ENCODE results near the gene MRPS23. TPM values are rescaled to one million over a fixed set of nuclear protein-coding genes. Genes with fewer than 3 reads are reported as not detected.

MRPS23 gene
- total and polyA plus RNA-seq, 2 of the 13 experiments (the other 11 are each of a cell fraction or from before 2014, with no cell fraction given): 63.2 to 181 TPM

DNA sequence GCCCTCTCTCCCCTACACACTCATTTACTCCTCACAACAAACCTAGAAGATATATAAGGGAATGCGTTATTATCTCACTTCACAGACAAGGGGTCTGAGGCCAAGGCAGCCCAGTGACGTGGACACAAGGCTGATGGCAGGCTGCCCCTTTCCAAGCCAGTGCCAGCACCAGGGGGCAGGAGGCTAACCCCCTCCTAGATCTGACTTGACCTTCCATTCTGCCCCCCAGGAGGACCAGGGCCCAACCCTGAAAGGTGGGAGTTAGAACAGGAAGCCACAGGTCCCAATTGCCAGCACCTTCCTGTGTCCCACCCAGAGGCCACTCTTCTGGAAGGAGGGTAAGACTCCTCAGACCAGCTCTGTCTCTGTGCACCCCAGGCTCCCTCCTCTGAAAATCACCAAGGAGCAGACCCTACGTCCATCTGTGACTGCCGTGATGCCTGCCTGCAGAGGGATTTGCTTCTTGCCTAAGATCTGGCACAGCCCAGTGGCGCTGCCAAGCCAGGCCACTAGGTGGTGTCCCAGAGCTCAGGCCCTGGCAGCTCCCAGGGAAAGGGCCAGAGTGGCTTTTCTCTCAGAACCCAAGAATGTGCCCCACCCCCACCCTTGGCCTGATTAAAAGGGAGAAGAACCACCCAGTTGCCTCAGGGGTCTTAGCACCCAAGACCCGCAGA lies 42.4 kb upstream of the MRPS23 start (continued):
- TF ChIP-seq, protein P1, sequence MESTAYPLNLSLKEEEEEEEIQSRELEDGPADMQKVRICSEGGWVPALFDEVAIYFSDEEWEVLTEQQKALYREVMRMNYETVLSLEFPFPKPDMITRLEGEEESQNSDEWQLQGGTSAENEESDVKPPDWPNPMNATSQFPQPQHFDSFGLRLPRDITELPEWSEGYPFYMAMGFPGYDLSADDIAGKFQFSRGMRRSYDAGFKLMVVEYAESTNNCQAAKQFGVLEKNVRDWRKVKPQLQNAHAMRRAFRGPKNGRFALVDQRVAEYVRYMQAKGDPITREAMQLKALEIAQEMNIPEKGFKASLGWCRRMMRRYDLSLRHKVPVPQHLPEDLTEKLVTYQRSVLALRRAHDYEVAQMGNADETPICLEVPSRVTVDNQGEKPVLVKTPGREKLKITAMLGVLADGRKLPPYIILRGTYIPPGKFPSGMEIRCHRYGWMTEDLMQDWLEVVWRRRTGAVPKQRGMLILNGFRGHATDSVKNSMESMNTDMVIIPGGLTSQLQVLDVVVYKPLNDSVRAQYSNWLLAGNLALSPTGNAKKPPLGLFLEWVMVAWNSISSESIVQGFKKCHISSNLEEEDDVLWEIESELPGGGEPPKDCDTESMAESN (CRISPR knock-in tag; conservative IDR thresholded peaks at IDR 0.05): peak; percentile 99
- no peak for TF ChIP-seq HMG20A (CRISPR knock-in tag; IDR thresholded peaks at IDR 0.05; ENCODE audit: borderline replicate concordance)
- peak; percentile 45; the same call in 1 of the 2 replicates for TF ChIP-seq ZKSCAN1 (IDR thresholded peaks at IDR 0.05; ENCODE audit: low read length)
- TF ChIP-seq, protein P2, sequence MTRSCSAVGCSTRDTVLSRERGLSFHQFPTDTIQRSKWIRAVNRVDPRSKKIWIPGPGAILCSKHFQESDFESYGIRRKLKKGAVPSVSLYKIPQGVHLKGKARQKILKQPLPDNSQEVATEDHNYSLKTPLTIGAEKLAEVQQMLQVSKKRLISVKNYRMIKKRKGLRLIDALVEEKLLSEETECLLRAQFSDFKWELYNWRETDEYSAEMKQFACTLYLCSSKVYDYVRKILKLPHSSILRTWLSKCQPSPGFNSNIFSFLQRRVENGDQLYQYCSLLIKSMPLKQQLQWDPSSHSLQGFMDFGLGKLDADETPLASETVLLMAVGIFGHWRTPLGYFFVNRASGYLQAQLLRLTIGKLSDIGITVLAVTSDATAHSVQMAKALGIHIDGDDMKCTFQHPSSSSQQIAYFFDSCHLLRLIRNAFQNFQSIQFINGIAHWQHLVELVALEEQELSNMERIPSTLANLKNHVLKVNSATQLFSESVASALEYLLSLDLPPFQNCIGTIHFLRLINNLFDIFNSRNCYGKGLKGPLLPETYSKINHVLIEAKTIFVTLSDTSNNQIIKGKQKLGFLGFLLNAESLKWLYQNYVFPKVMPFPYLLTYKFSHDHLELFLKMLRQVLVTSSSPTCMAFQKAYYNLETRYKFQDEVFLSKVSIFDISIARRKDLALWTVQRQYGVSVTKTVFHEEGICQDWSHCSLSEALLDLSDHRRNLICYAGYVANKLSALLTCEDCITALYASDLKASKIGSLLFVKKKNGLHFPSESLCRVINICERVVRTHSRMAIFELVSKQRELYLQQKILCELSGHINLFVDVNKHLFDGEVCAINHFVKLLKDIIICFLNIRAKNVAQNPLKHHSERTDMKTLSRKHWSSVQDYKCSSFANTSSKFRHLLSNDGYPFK (CRISPR knock-in tag; IDR thresholded peaks at IDR 0.05; ENCODE audit: borderline replicate concordance): peak; percentile 83; the same call in 1 of the 2 replicates
- no peak for TF ChIP-seq ZNF564 (CRISPR knock-in tag; IDR thresholded peaks at IDR 0.05)
- peak; percentile 55; the same call in 1 of the 2 replicates for TF ChIP-seq FOXA3 (CRISPR knock-in tag; IDR thresholded peaks at IDR 0.05)
- TF ChIP-seq, protein P3, sequence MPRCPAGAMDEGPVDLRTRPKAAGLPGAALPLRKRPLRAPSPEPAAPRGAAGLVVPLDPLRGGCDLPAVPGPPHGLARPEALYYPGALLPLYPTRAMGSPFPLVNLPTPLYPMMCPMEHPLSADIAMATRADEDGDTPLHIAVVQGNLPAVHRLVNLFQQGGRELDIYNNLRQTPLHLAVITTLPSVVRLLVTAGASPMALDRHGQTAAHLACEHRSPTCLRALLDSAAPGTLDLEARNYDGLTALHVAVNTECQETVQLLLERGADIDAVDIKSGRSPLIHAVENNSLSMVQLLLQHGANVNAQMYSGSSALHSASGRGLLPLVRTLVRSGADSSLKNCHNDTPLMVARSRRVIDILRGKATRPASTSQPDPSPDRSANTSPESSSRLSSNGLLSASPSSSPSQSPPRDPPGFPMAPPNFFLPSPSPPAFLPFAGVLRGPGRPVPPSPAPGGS (CRISPR knock-in tag; IDR thresholded peaks at IDR 0.05): peak; percentile 87
- TF ChIP-seq, protein P4, sequence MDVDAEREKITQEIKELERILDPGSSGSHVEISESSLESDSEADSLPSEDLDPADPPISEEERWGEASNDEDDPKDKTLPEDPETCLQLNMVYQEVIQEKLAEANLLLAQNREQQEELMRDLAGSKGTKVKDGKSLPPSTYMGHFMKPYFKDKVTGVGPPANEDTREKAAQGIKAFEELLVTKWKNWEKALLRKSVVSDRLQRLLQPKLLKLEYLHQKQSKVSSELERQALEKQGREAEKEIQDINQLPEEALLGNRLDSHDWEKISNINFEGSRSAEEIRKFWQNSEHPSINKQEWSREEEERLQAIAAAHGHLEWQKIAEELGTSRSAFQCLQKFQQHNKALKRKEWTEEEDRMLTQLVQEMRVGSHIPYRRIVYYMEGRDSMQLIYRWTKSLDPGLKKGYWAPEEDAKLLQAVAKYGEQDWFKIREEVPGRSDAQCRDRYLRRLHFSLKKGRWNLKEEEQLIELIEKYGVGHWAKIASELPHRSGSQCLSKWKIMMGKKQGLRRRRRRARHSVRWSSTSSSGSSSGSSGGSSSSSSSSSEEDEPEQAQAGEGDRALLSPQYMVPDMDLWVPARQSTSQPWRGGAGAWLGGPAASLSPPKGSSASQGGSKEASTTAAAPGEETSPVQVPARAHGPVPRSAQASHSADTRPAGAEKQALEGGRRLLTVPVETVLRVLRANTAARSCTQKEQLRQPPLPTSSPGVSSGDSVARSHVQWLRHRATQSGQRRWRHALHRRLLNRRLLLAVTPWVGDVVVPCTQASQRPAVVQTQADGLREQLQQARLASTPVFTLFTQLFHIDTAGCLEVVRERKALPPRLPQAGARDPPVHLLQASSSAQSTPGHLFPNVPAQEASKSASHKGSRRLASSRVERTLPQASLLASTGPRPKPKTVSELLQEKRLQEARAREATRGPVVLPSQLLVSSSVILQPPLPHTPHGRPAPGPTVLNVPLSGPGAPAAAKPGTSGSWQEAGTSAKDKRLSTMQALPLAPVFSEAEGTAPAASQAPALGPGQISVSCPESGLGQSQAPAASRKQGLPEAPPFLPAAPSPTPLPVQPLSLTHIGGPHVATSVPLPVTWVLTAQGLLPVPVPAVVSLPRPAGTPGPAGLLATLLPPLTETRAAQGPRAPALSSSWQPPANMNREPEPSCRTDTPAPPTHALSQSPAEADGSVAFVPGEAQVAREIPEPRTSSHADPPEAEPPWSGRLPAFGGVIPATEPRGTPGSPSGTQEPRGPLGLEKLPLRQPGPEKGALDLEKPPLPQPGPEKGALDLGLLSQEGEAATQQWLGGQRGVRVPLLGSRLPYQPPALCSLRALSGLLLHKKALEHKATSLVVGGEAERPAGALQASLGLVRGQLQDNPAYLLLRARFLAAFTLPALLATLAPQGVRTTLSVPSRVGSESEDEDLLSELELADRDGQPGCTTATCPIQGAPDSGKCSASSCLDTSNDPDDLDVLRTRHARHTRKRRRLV (CRISPR knock-in tag; IDR thresholded peaks at IDR 0.05): 0 out of 2 replicates have a peak, but pooled peaks have one; percentile 78
- TF ChIP-seq ZBTB7A (CRISPR knock-in tag; IDR thresholded peaks at IDR 0.05): peak; percentile 53; the same call in 1 of the 2 replicates
- TF ChIP-seq PPARG (CRISPR knock-in tag; conservative IDR thresholded peaks at IDR 0.05): 0 out of 2 replicates have a peak, but pooled peaks have one; percentile 50
- no peak for TF ChIP-seq GATAD1 (CRISPR knock-in tag; IDR thresholded peaks at IDR 0.05)
- TF ChIP-seq, protein P5, sequence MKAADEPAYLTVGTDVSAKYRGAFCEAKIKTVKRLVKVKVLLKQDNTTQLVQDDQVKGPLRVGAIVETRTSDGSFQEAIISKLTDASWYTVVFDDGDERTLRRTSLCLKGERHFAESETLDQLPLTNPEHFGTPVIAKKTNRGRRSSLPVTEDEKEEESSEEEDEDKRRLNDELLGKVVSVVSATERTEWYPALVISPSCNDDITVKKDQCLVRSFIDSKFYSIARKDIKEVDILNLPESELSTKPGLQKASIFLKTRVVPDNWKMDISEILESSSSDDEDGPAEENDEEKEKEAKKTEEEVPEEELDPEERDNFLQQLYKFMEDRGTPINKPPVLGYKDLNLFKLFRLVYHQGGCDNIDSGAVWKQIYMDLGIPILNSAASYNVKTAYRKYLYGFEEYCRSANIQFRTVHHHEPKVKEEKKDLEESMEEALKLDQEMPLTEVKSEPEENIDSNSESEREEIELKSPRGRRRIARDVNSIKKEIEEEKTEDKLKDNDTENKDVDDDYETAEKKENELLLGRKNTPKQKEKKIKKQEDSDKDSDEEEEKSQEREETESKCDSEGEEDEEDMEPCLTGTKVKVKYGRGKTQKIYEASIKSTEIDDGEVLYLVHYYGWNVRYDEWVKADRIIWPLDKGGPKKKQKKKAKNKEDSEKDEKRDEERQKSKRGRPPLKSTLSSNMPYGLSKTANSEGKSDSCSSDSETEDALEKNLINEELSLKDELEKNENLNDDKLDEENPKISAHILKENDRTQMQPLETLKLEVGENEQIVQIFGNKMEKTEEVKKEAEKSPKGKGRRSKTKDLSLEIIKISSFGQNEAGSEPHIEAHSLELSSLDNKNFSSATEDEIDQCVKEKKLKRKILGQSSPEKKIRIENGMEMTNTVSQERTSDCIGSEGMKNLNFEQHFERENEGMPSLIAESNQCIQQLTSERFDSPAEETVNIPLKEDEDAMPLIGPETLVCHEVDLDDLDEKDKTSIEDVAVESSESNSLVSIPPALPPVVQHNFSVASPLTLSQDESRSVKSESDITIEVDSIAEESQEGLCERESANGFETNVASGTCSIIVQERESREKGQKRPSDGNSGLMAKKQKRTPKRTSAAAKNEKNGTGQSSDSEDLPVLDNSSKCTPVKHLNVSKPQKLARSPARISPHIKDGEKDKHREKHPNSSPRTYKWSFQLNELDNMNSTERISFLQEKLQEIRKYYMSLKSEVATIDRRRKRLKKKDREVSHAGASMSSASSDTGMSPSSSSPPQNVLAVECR (CRISPR knock-in tag; IDR thresholded peaks at IDR 0.05; ENCODE audit: borderline replicate concordance): peak; percentile 42; the same call in 1 of the 2 replicates

All from HepG2 (cell line).